ENCODE data around the gene YIPF4. TPM values are rescaled to one million over a fixed set of nuclear protein-coding genes. Genes with fewer than 3 reads are reported as not detected.
A peak's percentile ranks its signal among the peaks of the same experiment; 100 is the strongest.
"Not testable (repeated sequence)": the region's sequence is repeated elsewhere in the genome, so short reads cannot be mapped to it uniquely, and the experiment has no call there.

Gene YIPF4
- total and polyA plus RNA-seq, 12 donors, result 8.4 to 69.3 (median 27.0) TPM

- Histone ChIP-seq H3K27me3 (peaks cover 9% of the 10 kb centered on the region), H3K9me3 (replicated peaks in 1 of 3) (no peaks in the 10 kb centered on the region), H3K27ac (no peak overlapping the region), H3K4me3 (no peak overlapping the region), H3K4me1 (replicated peaks in 1 of 2) (no peaks in the 10 kb centered on the region), H3K36me3 (replicated peaks in 1 of 2) (no peaks in the 10 kb centered on the region)
- TF ChIP-seq CTCF (IDR thresholded peaks at IDR 0.05) (no peak), POLR2A (IDR thresholded peaks at IDR 0.05) (no peak)
- WGBS, 4 donors, result 44 to 73% (median 52%) methylated on average over 2 of the region's 2 CpGs
- intact Hi-C loops (cut with DNase I), result no loop called here
- DNase-seq, result no peak
These were observed 6.6 kb upstream of the YIPF4 start for GRCh38 chr2:32271063-32271462.

- H3K27me3 ChIP-seq, result peaks cover 9% of the 10 kb centered on the region
- peaks cover 0 to 4% of the 10 kb centered on the region in 2 donors for H3K4me1 ChIP-seq (replicated peaks in 1 of 2)
- H3K9me3 ChIP-seq (replicated peaks in 1 of 3), result no peaks in the 10 kb centered on the region
- no peak overlapping the region for H3K4me3 ChIP-seq
- intact Hi-C loops (cut with DNase I), result no loop called here
- no peaks in the 10 kb centered on the region for H3K36me3 ChIP-seq (replicated peaks in 1 of 2)
- DNase-seq, result no peak
- no peak for TF ChIP-seq CTCF (IDR thresholded peaks at IDR 0.05)
- no peak for TF ChIP-seq POLR2A (IDR thresholded peaks at IDR 0.05)
- H3K27ac ChIP-seq, result no peak overlapping the region
- 42 to 57% (median 44%) methylated on average over 3 of the region's 3 CpGs for WGBS, 4 donors
These were observed 5.4 kb upstream of the YIPF4 start for GRCh38 chr2:32272279-32272678.

DNA sequence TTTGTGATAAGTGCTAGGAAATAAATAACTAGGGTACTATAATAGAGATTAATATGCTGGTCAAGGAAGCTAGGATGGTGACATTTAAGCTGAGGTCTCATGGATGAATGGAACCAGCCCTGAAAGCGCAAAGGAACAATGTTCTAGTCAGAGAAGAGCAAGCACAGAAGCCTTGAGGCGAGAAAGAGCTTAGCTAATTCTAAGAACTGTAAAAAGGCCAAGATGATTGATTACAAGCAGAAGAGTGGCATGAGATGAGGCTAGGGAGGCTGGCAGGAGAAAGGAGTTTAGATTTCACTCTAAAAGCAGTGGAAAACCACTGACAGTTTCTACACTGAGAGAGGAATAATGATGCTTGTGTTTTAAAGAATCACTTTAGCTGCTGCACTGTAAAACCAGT is 3.4 kb upstream of the YIPF4 start:
- 58 to 68% (median 63%) methylated on average over 2 of the region's 2 CpGs for WGBS, 4 donors
- TF ChIP-seq CTCF (IDR thresholded peaks at IDR 0.05) (no peak), POLR2A (IDR thresholded peaks at IDR 0.05) (no peak)
- no peak for DNase-seq
- Histone ChIP-seq H3K4me1 (replicated peaks in 1 of 2) (peaks cover 0 to 14% of the 10 kb centered on the region in 2 donors), H3K27me3 (peaks cover 8% of the 10 kb centered on the region), H3K27ac (no peak overlapping the region), H3K36me3 (replicated peaks in 1 of 2) (no peaks in the 10 kb centered on the region), H3K9me3 (replicated peaks in 1 of 3) (no peaks in the 10 kb centered on the region), H3K4me3 (no peak overlapping the region)
- intact Hi-C loops (cut with DNase I), result no loop called here

- H3K4me3 ChIP-seq; DNase-seq; H3K36me3 ChIP-seq (replicated peaks in 1 of 2); intact Hi-C loops (cut with DNase I); H3K27me3 ChIP-seq; H3K9me3 ChIP-seq (replicated peaks in 1 of 3); H3K27ac ChIP-seq: not testable (repeated sequence)
- WGBS, 4 donors, result 82 to 90% (median 84%) methylated on average over 7 of the region's 7 CpGs
- H3K4me1 ChIP-seq (replicated peaks in 1 of 2), result peaks cover 0 to 17% of the 10 kb centered on the region in 2 donors
These were observed 1.9 kb upstream of the YIPF4 start for GRCh38 chr2:32275790-32276189.

DNA sequence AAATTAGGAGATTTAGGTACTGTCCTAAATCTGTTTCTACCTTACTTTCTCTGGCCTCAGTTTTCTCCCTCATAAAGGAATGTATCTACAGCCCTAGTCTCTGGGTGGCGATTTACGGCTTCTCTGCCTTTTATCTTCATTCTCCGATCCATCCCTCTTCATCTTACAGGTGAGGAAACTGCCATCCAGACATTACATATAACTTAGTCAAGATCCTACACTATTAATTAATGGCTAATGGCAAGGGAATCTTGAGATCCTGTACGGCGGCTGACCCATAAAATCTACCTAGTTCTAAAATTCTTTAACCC is 386 bp upstream of the YIPF4 start:
- Histone ChIP-seq H3K27ac (peak overlapping the region in 4 of 5 donors; percentile 66 to 88 (median 76)), H3K4me3 (peak overlapping the region in 2 of 4 donors; percentile 95 to 99), H3K9me3 (replicated peaks in 1 of 3) (no peaks in the 10 kb centered on the region), H3K36me3 (replicated peaks in 1 of 2) (peaks cover 0 to under 1% of the 10 kb centered on the region in 2 donors), H3K4me1 (replicated peaks in 1 of 2) (peaks cover 0 to 21% of the 10 kb centered on the region in 2 donors), H3K27me3 (no peaks in the 10 kb centered on the region)
- intact Hi-C loops (cut with DNase I), result no loop called here
- 43 to 52% (median 51%) methylated on average over 5 of the region's 5 CpGs for WGBS, 4 donors
- no peak for TF ChIP-seq CTCF (IDR thresholded peaks at IDR 0.05)
- no peak for TF ChIP-seq POLR2A (IDR thresholded peaks at IDR 0.05)
- no peak for DNase-seq

Measured in adrenal gland (tissue), 12 donors.